Lung (tissue), 13 donors: ENCODE data around the gene FOXP1. TPM values are rescaled to one million over a fixed set of nuclear protein-coding genes. Genes with fewer than 3 reads are reported as not detected.

Source experiments
- ATAC-seq: fragments of 200-7000 bp; cut with Tn5 transposase; one replicate; pipeline ENCODE4 v1.9.1; 2020; ENCODE audit warnings: moderate number of reproducible peaks; ENCODE audit not compliant: insufficient read depth, low FRiP score
- DNase-seq, 3 donors: peaks; one replicate each; pipeline ENCODE4 v3.0.0-alpha.2; 2013 to 2017
- H3K27ac ChIP-seq, 2 donors: one replicate each; pipeline ENCODE4 v1.5.1; 2013; ENCODE audit warnings: mild to moderate bottlenecking in 2 of 2, moderate library complexity in 2 of 2, control low read depth in 1 of 2, inconsistent platforms in 1 of 2, low read depth in 1 of 2, low read length in 1 of 2
- H3K27me3 ChIP-seq, 3 donors: one replicate each; pipeline ENCODE4 v1.5.1; 2013; ENCODE audit warnings: low read length in 2 of 3; ENCODE audit not compliant: control insufficient read depth in 3 of 3, insufficient read depth in 3 of 3
- H3K36me3 ChIP-seq, 4 donors: one replicate each; pipeline ENCODE4 v1.5.1; 2013; ENCODE audit warnings: low read length in 4 of 4, mild to moderate bottlenecking in 1 of 4, moderate library complexity in 1 of 4; ENCODE audit not compliant: control insufficient read depth in 4 of 4, insufficient read depth in 4 of 4
- H3K4me1 ChIP-seq, 5 donors: one replicate each; pipeline ENCODE4 v1.5.1; 2013; ENCODE audit warnings: low read length in 5 of 5, mild to moderate bottlenecking in 2 of 5, moderate library complexity in 1 of 5; ENCODE audit not compliant: control insufficient read depth in 5 of 5, insufficient read depth in 5 of 5
- H3K4me3 ChIP-seq: one replicate; pipeline ENCODE4 v1.5.1; 2013; ENCODE audit warnings: mild to moderate bottlenecking, control low read depth, moderate library complexity
- H3K9ac ChIP-seq, 2 donors: one replicate each; pipeline ENCODE4 v1.5.1; 2013; ENCODE audit warnings: low read length in 2 of 2, control low read depth in 1 of 2; ENCODE audit not compliant: insufficient read depth in 1 of 2
- H3K9me3 ChIP-seq, 4 donors: one replicate each; pipeline ENCODE4 v1.5.1; 2013; ENCODE audit warnings: low read length in 3 of 4, mild to moderate bottlenecking in 1 of 4, moderate library complexity in 1 of 4; ENCODE audit not compliant: control insufficient read depth in 4 of 4, insufficient read depth in 3 of 4
- WGBS, 2 donors: extraction: QIAGEN DNeasy Blood & Tissue Kit; methylation state at CpG; one replicate each; pipeline ENCODE4 v1.1.7; 2013; 5-methylcytosine and 5-hydroxymethylcytosine counted together
- polyA plus RNA-seq, 2 donors: library from polyadenylated mRNA; stranded (reverse); fragments of 200-250 nt; gene quantifications; one replicate each; pipeline ENCODE4 v1.2.1, GENCODE V29; 2013
- small RNA-seq: library from RNA; depleted of rRNA; stranded (forward); fragments of <200 nt; gene quantifications from one replicate; pipeline ENCODE3, GENCODE V24; 2014; ENCODE audit warnings: low replicate concordance
- total RNA-seq, 2 donors: library from RNA; depleted of rRNA in 1 of 2; stranded (reverse); fragments of >200 nt in 1 of 2; gene quantifications; one replicate each; pipeline ENCODE4 v1.2.1, GENCODE V29; 2014 to 2021
- TF ChIP-seq, protein P1 (sequence below): IDR thresholded peaks from 2 replicates; pipeline ENCODE4 v1.5.1; 2012; ENCODE audit warnings: mild to moderate bottlenecking; ENCODE audit errors: control extremely low read depth, extremely low read depth
- donor health status: control.
- donor health status: control.
- donor health status: Bipolar disorder and iron deficiency.
- donor health status: healthy.
- donor health status: DM: yes; HTN: yes; CAD: no.

The FOXP1 gene
- total and polyA plus RNA-seq, 4 donors = 13.8 to 287 (median 73.9) TPM

DNA sequence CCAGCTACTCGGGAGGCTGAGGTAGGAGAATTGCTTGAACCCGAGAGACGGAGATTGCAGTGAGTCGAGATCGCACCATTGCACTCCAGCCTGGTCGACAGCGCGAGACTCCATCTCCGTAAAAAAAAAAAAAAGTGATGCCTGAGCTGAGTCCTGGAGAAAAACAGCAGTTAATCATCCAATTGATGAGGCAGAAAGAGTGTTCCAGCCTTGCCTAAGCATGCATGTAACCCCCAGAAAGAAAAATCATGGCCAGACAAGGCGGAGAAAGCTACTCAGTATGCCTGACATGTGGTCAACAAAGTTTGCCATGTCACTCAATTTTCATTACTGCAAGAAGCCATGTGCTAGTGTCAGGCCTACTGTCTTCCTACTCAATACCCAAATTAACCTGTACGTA is 678.0 kb downstream of the FOXP1 start:
- no peaks in the 10 kb centered on the region for H3K27me3 ChIP-seq
- TF ChIP-seq, protein P1, sequence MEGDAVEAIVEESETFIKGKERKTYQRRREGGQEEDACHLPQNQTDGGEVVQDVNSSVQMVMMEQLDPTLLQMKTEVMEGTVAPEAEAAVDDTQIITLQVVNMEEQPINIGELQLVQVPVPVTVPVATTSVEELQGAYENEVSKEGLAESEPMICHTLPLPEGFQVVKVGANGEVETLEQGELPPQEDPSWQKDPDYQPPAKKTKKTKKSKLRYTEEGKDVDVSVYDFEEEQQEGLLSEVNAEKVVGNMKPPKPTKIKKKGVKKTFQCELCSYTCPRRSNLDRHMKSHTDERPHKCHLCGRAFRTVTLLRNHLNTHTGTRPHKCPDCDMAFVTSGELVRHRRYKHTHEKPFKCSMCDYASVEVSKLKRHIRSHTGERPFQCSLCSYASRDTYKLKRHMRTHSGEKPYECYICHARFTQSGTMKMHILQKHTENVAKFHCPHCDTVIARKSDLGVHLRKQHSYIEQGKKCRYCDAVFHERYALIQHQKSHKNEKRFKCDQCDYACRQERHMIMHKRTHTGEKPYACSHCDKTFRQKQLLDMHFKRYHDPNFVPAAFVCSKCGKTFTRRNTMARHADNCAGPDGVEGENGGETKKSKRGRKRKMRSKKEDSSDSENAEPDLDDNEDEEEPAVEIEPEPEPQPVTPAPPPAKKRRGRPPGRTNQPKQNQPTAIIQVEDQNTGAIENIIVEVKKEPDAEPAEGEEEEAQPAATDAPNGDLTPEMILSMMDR = no peak
- no peak for ATAC-seq
- no peak for DNase-seq
- H3K4me1 ChIP-seq = no peaks in the 10 kb centered on the region
- no peaks in the 10 kb centered on the region for H3K36me3 ChIP-seq
- no peak overlapping the region for H3K4me3 ChIP-seq
- H3K27ac ChIP-seq = no peak overlapping the region
- peaks cover 0 to 2% (median 0%) of the 10 kb centered on the region in 4 donors for H3K9me3 ChIP-seq
- 97 to 98% methylated on average over 11 of the region's 11 CpGs for WGBS, 2 donors
- no peak overlapping the region for H3K9ac ChIP-seq

Small RNA genes within 50 kb of the gene (small RNA-seq; reads per million reads assigned to genes)
- gene MIR1284 = 0.13 reads per million

Other genes starting within 250 kb of the FOXP1 start
- 10 to 100 TPM; 11.4 to 21.8 TPM for gene EIF4E3, start 141.7 kb upstream of the FOXP1 start, total RNA-seq
- 10 to 100 TPM in 1 of 2 donors, 1 to 10 TPM in 1; 9.7 to 12.6 TPM for gene EIF4E3, start 141.7 kb upstream of the FOXP1 start, polyA plus RNA-seq
- gene GPR27, start 170.1 kb upstream of the FOXP1 start, total RNA-seq = 1 to 10 TPM; 1.8 to 4.6 TPM
- gene GPR27, start 170.1 kb upstream of the FOXP1 start, polyA plus RNA-seq = 1 to 10 TPM in 1 of 2 donors, under 1 TPM in 1; 0.59 to 7.7 TPM
- gene PROK2, start 201.4 kb upstream of the FOXP1 start, total RNA-seq = 1 to 10 TPM; 1.7 to 3.9 TPM
- gene PROK2, start 201.4 kb upstream of the FOXP1 start, polyA plus RNA-seq = 10 to 100 TPM in 1 of 2 donors, 1 to 10 TPM in 1; 1.3 to 57.2 TPM